Activated CD4-positive, alpha-beta T cell treated with anti-CD3 and anti-CD28 coated beads, Interleukin-10, Interleukin-2, amounts not matched to agents 100 ng/mL and 50 ng/mL, durations not matched to agents 16 hours and 8 hours (primary cell): Measurements from ENCODE around the gene GLYR1.

Experiments used
- DNase-seq: peaks from one replicate; pipeline ENCODE4 v3.0.0-alpha.2; 2020

Gene GLYR1

DNA sequence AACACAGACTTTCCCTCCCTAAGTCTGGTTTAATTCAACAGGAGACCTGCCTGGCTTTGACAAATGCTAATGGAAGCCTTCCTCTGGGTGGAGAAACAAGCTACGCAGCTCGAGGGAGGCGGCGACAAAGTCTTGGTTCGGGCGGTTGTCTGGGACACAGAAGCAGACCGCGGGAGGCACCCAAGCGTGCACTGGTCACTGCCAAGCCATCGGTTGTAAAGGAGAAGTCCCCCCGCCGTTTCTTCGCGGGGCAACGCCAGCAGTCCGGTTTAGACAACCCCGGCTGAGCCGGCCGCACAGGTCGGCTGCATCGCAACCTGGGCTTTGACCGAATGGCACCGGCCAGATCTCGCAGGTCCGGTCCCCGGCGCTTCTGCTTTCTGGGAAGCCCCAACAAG lies 586 bp downstream of the GLYR1 start:
- DNase-seq, result peak; percentile 40

GRCh38 chr16:4840984-4841383 lies 6.1 kb downstream of the GLYR1 start:
- no peak for DNase-seq

GRCh38 chr16:4839942-4840341 lies 7.1 kb downstream of the GLYR1 start:
- DNase-seq, result no peak

- no peak for DNase-seq
Observed at GRCh38 chr16:4837733-4838501, 9.2 kb downstream of the GLYR1 start.

DNA sequence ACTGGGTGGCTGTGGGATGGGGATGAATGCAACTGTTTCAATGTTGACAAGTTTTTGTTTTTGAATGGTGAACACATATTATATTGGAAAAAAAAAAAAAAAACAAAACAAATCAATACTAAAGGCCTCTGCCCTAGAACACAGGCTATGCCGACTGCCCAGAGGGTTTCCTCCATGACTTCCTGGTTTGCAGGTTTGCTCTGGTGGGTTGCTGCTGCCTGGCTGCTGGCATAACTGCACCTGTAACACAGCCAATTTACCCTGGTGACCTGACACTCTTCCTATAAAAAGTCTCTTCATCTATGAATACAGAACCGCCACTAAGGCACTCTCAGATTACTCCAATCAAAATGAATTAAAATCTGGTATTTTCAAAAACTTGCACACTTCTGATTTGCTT lies 10.4 kb downstream of the GLYR1 start:
- DNase-seq, result no peak

- peak; percentile 28 for DNase-seq
Observed at GRCh38 chr16:4833584-4833983, 13.5 kb downstream of the GLYR1 start.

DNA sequence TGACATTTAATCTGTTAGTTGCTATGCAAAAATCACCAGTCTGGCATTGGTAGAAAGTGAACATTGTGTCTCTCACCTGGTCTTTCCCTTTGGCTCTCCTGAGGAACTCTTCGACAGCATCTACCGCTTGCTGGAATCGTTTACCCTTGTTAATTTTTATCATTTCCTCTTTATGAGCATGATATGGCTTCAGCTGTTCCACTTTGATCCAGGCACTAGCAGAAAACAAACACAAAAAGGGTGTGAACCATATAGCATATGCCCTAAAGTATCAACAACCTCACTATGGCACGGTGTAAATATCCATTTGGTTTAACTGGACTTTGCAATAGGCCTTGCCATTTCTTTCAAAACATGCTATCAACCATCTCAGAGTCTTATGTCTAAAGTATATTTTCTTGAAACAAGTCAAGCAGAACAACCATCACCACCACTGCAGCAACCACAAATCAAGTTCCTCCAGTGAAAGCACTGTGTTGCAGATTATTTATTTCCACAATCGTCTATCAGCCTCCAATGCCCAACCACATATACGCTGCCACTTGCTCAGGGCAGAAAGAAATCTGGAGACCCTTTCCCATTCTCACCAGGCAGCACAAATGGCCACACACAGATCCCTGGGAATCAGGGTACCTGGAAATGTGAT lies 14.3 kb downstream of the GLYR1 start:
- no peak for DNase-seq

- DNase-seq, result no peak
Observed at GRCh38 chr16:4831616-4832015, 15.5 kb downstream of the GLYR1 start.

DNA sequence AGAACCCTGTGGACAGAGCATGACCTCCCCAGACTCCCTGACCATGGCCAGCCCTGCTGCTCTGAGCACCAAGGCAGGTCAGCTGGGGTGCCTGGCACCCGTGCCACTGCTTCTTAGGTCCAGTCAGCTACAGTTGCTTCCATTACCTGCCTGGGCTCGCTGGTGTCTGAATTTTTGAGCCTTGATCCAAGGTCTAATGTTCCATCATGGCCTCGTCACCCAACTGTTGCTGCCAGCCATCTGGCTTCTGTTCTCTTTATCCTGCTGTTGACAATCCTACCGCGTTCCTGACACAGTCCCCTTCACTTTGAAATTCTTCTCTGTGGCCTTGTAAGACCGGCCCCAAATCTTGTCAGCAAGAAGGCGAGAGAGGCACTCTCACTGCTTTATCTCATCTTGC lies 16.7 kb downstream of the GLYR1 start:
- DNase-seq, result no peak

DNA sequence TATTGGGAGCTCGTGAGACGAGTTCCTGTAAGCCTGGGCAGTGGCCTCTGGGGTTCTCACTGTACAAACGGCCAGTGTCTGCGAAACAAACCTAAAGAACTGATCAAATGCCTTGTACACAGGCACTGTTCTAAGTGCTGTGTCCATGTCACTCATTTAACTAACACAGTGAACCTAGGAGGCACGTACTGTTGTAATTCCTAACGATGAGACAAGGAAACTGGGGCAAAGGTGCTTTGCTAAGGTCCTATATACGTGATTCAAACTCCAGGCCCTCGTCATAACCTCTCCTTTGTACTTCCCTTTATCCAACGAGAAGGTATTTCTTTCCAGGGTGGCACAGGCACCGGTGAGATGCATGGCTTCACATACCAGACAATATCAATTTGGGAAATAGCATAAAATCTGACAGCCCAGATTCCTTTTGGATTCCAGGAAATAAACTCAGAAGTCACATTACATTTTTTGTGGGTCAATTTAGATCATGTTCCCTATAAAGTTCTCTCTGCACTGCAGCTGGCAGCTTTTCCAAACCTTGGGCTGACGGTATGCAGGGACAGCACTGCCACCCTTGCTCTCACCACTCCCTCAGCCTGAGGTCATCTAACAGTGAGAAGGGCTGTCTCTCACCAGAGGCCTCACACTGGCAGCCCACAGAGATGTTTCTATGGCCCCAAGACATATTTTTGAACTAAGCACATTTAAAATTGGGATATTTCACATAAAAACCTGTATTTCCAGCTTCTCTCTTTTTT lies 18.3 kb downstream of the GLYR1 start:
- no peak for DNase-seq

DNA sequence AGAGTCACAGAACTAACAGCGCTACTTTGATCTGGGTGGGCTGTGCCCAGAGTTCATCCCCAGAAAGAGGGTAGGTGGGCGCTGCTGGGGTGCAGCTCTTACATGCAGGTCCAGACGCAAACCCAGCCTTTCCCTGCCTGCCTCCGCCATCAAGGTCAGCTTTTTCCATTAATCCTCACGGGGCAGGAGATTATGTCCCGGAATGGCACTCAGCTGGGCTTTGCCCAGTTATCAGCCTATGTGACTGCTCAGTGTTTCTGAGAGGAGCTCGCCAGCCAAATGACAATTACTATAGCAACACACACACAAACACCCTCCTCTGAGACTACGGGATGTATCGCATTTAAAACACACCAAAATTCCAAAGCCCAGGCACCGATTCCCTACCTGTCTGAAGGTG lies 20.1 kb downstream of the GLYR1 start:
- no peak for DNase-seq

DNA sequence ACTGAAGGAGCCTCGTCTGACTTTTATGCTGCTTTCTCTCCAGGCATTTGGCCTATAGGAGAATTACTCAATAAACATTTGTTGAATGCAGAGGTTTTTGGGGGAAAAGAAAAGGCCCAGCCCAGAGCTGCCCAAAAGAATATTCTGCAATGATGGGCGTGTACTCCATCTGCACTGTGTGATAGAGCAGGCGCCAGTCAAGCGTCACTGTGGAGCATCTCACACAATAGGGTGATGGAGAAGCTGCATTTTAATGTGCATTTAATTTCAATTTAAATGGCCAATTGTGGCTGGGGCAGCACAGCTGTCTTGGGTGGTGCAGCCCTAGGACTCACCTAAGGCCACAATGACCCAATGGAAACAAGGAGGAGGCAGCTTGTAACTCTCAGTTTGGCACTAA lies 20.6 kb downstream of the GLYR1 start:
- no peak for DNase-seq

- no peak for DNase-seq
Observed at GRCh38 chr16:4825196-4825595, 21.9 kb downstream of the GLYR1 start.

- DNase-seq, result no peak
Observed at GRCh38 chr16:4820652-4821051, 26.4 kb downstream of the GLYR1 start.

DNA sequence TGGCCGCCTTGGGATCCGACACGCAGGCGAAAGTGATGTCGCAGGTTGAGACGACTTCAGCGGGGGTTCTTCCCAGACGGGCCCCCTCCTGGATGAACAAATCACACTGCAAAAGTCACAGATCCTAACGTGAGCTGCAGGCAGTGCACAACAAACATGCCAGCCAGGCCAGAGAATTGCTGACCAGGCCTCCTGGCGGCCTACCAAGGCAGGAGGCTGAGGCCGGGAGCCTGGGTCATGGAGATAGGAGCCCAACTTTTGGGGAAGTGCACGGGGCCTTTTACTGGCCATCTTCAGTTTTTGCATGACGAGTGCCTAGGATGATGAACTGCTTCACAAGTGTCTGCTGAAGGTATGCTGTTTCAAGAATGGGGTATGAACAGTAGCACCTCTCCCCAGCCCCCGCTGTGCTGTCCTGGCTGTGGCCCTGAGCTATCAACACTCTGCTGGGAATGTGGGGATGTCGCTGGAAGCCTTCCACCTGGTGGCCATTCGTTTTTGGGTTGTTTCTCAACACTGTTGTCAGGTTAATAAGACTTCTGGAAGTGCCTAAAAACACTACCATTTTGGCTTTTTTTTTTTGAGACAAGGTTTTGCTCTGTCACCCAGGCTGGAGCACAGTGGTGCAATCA lies 32.4 kb downstream of the GLYR1 start:
- no peak for DNase-seq

GRCh38 chr16:4814046-4814445 lies 33.0 kb downstream of the GLYR1 start:
- DNase-seq, result no peak

GRCh38 chr16:4813251-4814003 lies 33.7 kb downstream of the GLYR1 start:
- no peak for DNase-seq

GRCh38 chr16:4811773-4812172 lies 35.3 kb downstream of the GLYR1 start:
- no peak for DNase-seq

- DNase-seq, result no peak
Observed at GRCh38 chr16:4811242-4811641, 35.8 kb downstream of the GLYR1 start.

- DNase-seq, result no peak
Observed at GRCh38 chr16:4806280-4806679, 40.8 kb downstream of the GLYR1 start.

GRCh38 chr16:4805231-4805630 lies 41.9 kb downstream of the GLYR1 start:
- no peak for DNase-seq

DNA sequence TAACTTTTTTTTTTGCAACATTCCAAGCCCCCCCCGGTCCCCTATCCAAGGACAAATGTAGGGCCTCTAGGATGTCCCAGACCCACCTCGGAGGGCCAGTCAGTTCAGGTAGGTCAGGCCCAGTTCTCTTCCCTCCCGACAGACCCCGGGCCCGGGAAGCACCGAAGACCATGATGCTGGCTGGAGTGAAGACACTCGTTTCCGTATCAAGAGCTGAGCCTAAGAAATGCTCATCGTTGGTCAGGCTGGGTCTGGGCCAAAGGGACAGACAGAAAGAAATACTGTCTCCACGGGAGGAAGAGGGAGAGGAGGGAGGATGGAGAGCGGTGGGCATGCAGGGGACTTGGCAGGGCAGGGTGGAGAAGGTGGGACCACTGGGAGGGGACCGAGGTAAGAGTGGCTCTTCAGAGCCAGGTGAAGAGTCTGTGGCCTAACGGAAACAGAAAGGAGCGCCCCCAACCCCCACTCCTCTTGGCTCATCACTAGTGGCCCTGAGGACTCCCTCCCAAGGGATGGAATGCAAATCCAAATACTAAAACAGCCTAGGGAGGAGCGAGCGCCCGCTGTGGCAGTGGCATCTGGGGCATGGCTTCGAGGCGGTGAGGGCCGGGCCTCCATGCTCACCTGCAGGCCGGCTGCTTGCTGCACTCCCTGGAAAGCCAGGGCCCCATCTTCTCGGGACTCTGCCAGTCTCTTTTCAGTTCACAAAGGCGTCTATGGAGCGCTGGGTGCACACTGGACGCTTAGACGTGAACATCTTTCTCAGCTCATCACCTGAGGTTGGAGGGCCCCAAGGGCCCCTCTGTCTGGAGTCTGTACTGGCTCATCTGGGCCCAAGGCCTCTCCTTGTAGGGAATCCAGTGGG lies 43.0 kb downstream of the GLYR1 start:
- no peak for DNase-seq
